Parathyroid adenoma (tissue), 2 donors: ENCODE measurements around the gene LIPC.

Source experiments
- H2AFZ ChIP-seq: fragments of 300-600 bp; sonication (generic); one replicate; pipeline ENCODE4 v1.7.0; 2017; ENCODE audit warnings: antibody characterized with exemption, mild to moderate bottlenecking
- H3K27ac ChIP-seq: fragments of 300-600 bp; sonication (generic); one replicate; pipeline ENCODE4 v1.7.0; 2017
- H3K27me3 ChIP-seq: fragments of 300-600 bp; sonication (generic); one replicate; pipeline ENCODE4 v1.7.0; 2017; ENCODE audit warnings: low read length; ENCODE audit not compliant: control insufficient read depth, insufficient read depth
- H3K36me3 ChIP-seq: fragments of 300-600 bp; sonication (generic); one replicate; pipeline ENCODE4 v1.7.0; 2017; ENCODE audit warnings: low read length; ENCODE audit not compliant: control insufficient read depth, insufficient read depth
- H3K4me1 ChIP-seq: fragments of 300-600 bp; sonication (generic); one replicate; pipeline ENCODE4 v1.7.0; 2017; ENCODE audit warnings: control low read depth
- H3K4me2 ChIP-seq: fragments of 300-600 bp; sonication (generic); one replicate; pipeline ENCODE4 v1.7.0; 2017; ENCODE audit warnings: low read length
- H3K4me3 ChIP-seq: fragments of 300-600 bp; sonication (generic); one replicate; pipeline ENCODE4 v1.7.0; 2017; ENCODE audit warnings: low read depth, low read length
- H3K79me2 ChIP-seq: fragments of 300-600 bp; sonication (generic); one replicate; pipeline ENCODE4 v1.7.0; 2017; ENCODE audit warnings: control low read depth
- H3K9ac ChIP-seq: fragments of 300-600 bp; sonication (generic); one replicate; pipeline ENCODE4 v1.7.0; 2017; ENCODE audit warnings: mild to moderate bottlenecking
- H3K9me3 ChIP-seq: fragments of 300-600 bp; sonication (generic); one replicate; pipeline ENCODE4 v1.7.0; 2017; ENCODE audit warnings: low read length; ENCODE audit not compliant: control insufficient read depth
- TF ChIP-seq, protein P1 (sequence below): fragments of 300-600 bp; sonication (generic); IDR thresholded peaks from one replicate; pipeline ENCODE4 v1.7.0; 2017; ENCODE audit warnings: antibody characterized with exemption, mild to moderate bottlenecking
- donor health status: primary hyperparathyroidism.

LIPC gene

GRCh38 chr15:58436552-58436951, 4.8 kb downstream of the LIPC start:
- Histone ChIP-seq H3K36me3 (no peaks in the 10 kb centered on the region), H3K9me3 (no peaks in the 10 kb centered on the region), H3K4me3 (no peak overlapping the region), H3K79me2 (no peaks in the 10 kb centered on the region), H3K27me3 (no peaks in the 10 kb centered on the region), H3K4me1 (no peaks in the 10 kb centered on the region), H3K27ac (no peak overlapping the region), H3K9ac (no peak overlapping the region), H2AFZ (no peak overlapping the region), H3K4me2 (no peak overlapping the region)
- TF ChIP-seq, protein P1, sequence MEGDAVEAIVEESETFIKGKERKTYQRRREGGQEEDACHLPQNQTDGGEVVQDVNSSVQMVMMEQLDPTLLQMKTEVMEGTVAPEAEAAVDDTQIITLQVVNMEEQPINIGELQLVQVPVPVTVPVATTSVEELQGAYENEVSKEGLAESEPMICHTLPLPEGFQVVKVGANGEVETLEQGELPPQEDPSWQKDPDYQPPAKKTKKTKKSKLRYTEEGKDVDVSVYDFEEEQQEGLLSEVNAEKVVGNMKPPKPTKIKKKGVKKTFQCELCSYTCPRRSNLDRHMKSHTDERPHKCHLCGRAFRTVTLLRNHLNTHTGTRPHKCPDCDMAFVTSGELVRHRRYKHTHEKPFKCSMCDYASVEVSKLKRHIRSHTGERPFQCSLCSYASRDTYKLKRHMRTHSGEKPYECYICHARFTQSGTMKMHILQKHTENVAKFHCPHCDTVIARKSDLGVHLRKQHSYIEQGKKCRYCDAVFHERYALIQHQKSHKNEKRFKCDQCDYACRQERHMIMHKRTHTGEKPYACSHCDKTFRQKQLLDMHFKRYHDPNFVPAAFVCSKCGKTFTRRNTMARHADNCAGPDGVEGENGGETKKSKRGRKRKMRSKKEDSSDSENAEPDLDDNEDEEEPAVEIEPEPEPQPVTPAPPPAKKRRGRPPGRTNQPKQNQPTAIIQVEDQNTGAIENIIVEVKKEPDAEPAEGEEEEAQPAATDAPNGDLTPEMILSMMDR = no peak

- no peaks in the 10 kb centered on the region for H3K36me3 ChIP-seq
- no peaks in the 10 kb centered on the region for H3K79me2 ChIP-seq
- no peak overlapping the region for H3K9ac ChIP-seq
- no peaks in the 10 kb centered on the region for H3K9me3 ChIP-seq
- H3K4me1 ChIP-seq = no peaks in the 10 kb centered on the region
- no peaks in the 10 kb centered on the region for H3K27me3 ChIP-seq
- no peak overlapping the region for H3K4me3 ChIP-seq
- H3K27ac ChIP-seq = no peak overlapping the region
- TF ChIP-seq, protein P1 = no peak
- H3K4me2 ChIP-seq = no peak overlapping the region
- H2AFZ ChIP-seq = no peak overlapping the region
Measured at GRCh38 chr15:58437531-58438105, 5.8 kb downstream of the LIPC start.

DNA sequence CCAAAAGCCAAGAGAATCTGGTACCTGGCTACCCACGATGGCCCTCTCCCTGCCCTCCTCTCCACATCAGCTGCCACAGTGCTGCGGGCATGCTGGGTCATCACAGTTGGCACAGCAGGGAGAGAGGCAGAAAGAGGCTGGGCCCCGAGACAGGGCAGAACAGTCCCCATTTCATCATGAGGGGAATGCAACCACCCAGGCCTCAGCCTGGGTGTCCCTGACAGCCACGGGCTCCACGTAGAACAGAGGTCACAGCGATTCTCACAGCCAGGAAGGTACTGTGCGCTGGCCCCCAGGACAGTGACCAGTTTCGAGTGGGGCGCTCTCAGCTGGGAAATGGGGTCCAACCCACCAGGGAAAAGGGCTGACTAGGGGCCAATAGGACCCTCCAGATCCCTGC, 6.3 kb downstream of the LIPC start:
- no peak overlapping the region for H2AFZ ChIP-seq
- H3K4me1 ChIP-seq = no peaks in the 10 kb centered on the region
- no peaks in the 10 kb centered on the region for H3K79me2 ChIP-seq
- no peak overlapping the region for H3K4me2 ChIP-seq
- no peak overlapping the region for H3K9ac ChIP-seq
- H3K9me3 ChIP-seq = no peaks in the 10 kb centered on the region
- TF ChIP-seq, protein P1 = no peak
- no peaks in the 10 kb centered on the region for H3K36me3 ChIP-seq
- no peaks in the 10 kb centered on the region for H3K27me3 ChIP-seq
- H3K27ac ChIP-seq = no peak overlapping the region
- no peak overlapping the region for H3K4me3 ChIP-seq

GRCh38 chr15:58438956-58439355, 7.2 kb downstream of the LIPC start:
- Histone ChIP-seq H3K27ac (no peak overlapping the region), H3K4me1 (no peaks in the 10 kb centered on the region), H2AFZ (no peak overlapping the region)

More at GRCh38 chr15:58438956-58439355, 7.2 kb downstream of the LIPC start:
- no peaks in the 10 kb centered on the region for H3K9me3 ChIP-seq
- H3K9ac ChIP-seq = no peak overlapping the region
- TF ChIP-seq, protein P1 = peak; percentile 10
- H3K36me3 ChIP-seq = no peaks in the 10 kb centered on the region
- H3K4me3 ChIP-seq = no peak overlapping the region
- H3K79me2 ChIP-seq = no peaks in the 10 kb centered on the region
- no peaks in the 10 kb centered on the region for H3K27me3 ChIP-seq
- H3K4me2 ChIP-seq = no peak overlapping the region
